ENCODE results near the gene PANK1. TPM values are rescaled to one million over a fixed set of nuclear protein-coding genes. Genes with fewer than 3 reads are reported as not detected.
A peak's percentile ranks its signal among the peaks of the same experiment; 100 is the strongest.
"Not testable (repeated sequence)": the region's sequence is repeated elsewhere in the genome, so short reads cannot be mapped to it uniquely, and the experiment has no call there.

Gene PANK1
- total RNA-seq, 1 donor from 2014 or later: 38.0 TPM

DNA sequence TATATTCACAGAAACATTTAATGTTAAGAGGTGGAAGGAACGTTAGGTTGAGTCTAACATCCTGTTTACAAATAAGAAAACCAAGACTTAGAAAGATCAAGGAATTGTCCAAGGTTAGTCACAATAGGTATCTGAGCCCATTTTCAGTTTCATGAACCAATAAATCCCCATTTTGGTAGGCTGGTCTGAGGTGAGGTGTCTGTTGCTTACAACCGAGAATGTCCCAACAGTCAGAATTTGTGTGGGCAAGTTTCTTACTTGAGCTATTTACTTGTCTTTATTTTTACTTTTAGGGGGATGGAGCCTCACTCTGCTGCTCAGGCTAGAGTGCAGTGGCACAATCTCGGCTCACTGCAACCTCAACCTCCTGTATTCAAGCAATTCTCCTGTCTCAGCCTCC is 23.6 kb downstream of the PANK1 start:
- peaks cover 7% of the 10 kb centered on the region for H3K4me1 Mint-ChIP-seq
- peaks cover 4% of the 10 kb centered on the region for H3K36me3 ChIP-seq
- peaks cover 14% of the 10 kb centered on the region for H3K4me1 ChIP-seq
- H2AFZ ChIP-seq (replicated peaks): no peak overlapping the region
- no peak for DNase-seq (ENCODE audit: low spot score)
- TF ChIP-seq, protein P1, sequence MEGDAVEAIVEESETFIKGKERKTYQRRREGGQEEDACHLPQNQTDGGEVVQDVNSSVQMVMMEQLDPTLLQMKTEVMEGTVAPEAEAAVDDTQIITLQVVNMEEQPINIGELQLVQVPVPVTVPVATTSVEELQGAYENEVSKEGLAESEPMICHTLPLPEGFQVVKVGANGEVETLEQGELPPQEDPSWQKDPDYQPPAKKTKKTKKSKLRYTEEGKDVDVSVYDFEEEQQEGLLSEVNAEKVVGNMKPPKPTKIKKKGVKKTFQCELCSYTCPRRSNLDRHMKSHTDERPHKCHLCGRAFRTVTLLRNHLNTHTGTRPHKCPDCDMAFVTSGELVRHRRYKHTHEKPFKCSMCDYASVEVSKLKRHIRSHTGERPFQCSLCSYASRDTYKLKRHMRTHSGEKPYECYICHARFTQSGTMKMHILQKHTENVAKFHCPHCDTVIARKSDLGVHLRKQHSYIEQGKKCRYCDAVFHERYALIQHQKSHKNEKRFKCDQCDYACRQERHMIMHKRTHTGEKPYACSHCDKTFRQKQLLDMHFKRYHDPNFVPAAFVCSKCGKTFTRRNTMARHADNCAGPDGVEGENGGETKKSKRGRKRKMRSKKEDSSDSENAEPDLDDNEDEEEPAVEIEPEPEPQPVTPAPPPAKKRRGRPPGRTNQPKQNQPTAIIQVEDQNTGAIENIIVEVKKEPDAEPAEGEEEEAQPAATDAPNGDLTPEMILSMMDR (IDR thresholded peaks at IDR 0.05): no peak
- TF ChIP-seq EZH2phosphoT487 (IDR thresholded peaks at IDR 0.05) (no peak), EZH2 (IDR thresholded peaks at IDR 0.05) (no peak)
- H3K27ac ChIP-seq: no peak overlapping the region
- H3K27ac Mint-ChIP-seq: no peak overlapping the region
- H3K27me3 Mint-ChIP-seq (ENCODE audit: insufficient read depth, low read depth): peaks cover 8% of the 10 kb centered on the region
- peaks cover 6% of the 10 kb centered on the region for H3K9me3 ChIP-seq (ENCODE audit: low read depth)
- H3K36me3 Mint-ChIP-seq: peaks cover 48% of the 10 kb centered on the region
- H3F3A ChIP-seq (ENCODE audit: low read depth): peaks cover 3% of the 10 kb centered on the region
- no peak overlapping the region for H3K4me2 ChIP-seq
- no peak overlapping the region for H3K9ac ChIP-seq
- H3K9me3 Mint-ChIP-seq: peaks cover 33% of the 10 kb centered on the region
- H3K4me3 ChIP-seq: no peak overlapping the region
- H3K4me3 Mint-ChIP-seq: no peak overlapping the region
- no peaks in the 10 kb centered on the region for H3K27me3 ChIP-seq
- peaks cover 14% of the 10 kb centered on the region for H4K20me1 ChIP-seq (ENCODE audit: low read depth)
- H3K79me2 ChIP-seq (ENCODE audit: low read depth): peaks cover 96% of the 10 kb centered on the region

DNA sequence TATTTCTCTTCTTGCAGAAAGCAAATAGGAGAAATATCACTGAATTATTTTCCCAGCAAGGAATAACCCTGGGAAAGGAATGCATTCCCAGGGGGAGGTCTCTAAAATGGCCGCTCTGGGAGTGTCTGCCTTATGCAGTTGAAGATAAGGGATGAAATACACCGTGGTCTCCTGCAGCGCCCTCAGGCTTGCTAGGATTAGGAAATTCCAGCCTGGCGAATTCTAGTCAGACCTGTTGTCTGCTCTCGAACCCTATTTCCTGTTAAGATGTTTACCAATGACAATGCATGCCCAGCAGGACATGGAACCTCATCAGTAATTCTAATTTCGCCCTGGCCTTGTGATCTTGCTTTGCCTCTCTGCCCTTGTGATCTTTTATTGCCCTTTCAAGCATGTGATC is 24.7 kb downstream of the PANK1 start:
- not testable (repeated sequence) for DNase-seq (ENCODE audit: low spot score)

DNA sequence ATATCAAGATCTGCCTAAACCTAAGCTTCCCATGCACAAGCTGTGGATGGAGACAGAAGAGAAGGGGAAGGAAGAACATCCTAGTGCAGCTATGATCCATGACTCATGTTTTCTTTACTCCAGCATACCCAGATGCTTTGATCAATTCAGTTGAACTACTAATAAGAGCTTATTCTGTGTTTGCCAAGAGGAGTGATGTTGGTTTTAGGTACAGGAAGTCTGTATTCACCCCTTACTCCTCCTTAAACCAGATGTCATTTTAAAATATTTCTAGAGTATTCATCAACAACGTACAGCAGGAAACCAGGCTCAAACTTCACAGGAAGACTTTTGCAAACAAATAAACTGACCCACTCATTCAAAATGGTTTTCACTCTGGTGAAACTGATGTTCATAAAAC is 29.2 kb downstream of the PANK1 start:
- TF ChIP-seq EZH2 (IDR thresholded peaks at IDR 0.05): no peak
- TF ChIP-seq, protein P1 (IDR thresholded peaks at IDR 0.05): no peak
- no peak for TF ChIP-seq EZH2phosphoT487 (IDR thresholded peaks at IDR 0.05)
- Mint-ChIP-seq H3K36me3 (peaks cover 42% of the 10 kb centered on the region), H3K4me1 (peaks cover 3% of the 10 kb centered on the region), H3K9me3 (peaks cover 19% of the 10 kb centered on the region), H3K27ac (no peak overlapping the region), H3K4me3 (no peak overlapping the region), H3K27me3 (ENCODE audit: insufficient read depth, low read depth) (no peaks in the 10 kb centered on the region)
- Histone ChIP-seq H4K20me1 (ENCODE audit: low read depth) (peaks cover 7% of the 10 kb centered on the region), H3F3A (ENCODE audit: low read depth) (peaks cover 3% of the 10 kb centered on the region), H2AFZ (replicated peaks) (no peak overlapping the region), H3K79me2 (ENCODE audit: low read depth) (peaks cover 83% of the 10 kb centered on the region), H3K36me3 (peaks cover 7% of the 10 kb centered on the region), H3K27ac (no peak overlapping the region), H3K9ac (no peak overlapping the region), H3K4me2 (no peak overlapping the region), H3K4me3 (no peak overlapping the region), H3K9me3 (ENCODE audit: low read depth) (peaks cover 6% of the 10 kb centered on the region), H3K4me1 (peaks cover 13% of the 10 kb centered on the region), H3K27me3 (no peaks in the 10 kb centered on the region)
- DNase-seq (ENCODE audit: low spot score): no peak

More for the DNA sequence above, 24.7 kb downstream of the PANK1 start:
- H3K9ac ChIP-seq; H4K20me1 ChIP-seq (ENCODE audit: low read depth); H3K4me2 ChIP-seq; H3K27me3 Mint-ChIP-seq (ENCODE audit: insufficient read depth, low read depth); H3K4me3 Mint-ChIP-seq; H3K36me3 ChIP-seq; H3K4me1 Mint-ChIP-seq; H3K9me3 ChIP-seq (ENCODE audit: low read depth); H3K27me3 ChIP-seq; H3K27ac ChIP-seq; H2AFZ ChIP-seq (replicated peaks); H3F3A ChIP-seq (ENCODE audit: low read depth); H3K4me3 ChIP-seq: not testable (repeated sequence)
- Histone ChIP-seq H3K4me1 (peaks cover 13% of the 10 kb centered on the region), H3K79me2 (ENCODE audit: low read depth) (peaks cover 96% of the 10 kb centered on the region)
- Mint-ChIP-seq H3K27ac (peak overlapping the region; percentile 69), H3K9me3 (peaks cover 33% of the 10 kb centered on the region), H3K36me3 (peaks cover 45% of the 10 kb centered on the region)

DNA sequence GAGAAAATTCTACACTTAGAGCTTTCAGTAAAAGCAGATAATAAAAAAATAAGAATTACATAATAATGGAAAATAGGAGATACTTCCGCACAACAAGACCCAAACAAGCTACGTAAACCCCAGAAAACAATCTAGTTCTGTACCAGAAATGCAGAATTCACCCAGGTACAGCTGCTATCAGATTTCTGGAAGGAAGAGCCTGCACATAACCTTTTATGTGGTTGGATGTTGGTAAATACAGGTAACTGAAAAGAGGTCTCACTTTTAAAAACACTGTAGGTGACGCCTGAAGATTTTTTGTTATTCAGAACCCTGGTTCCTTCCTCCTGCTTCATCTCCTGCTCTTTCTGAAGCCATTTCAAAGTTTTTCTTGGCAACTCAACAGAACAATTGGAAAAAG is 29.9 kb downstream of the PANK1 start:
- Histone ChIP-seq H3K79me2 (ENCODE audit: low read depth) (peaks cover 76% of the 10 kb centered on the region), H3K36me3 (peaks cover 13% of the 10 kb centered on the region), H3K9me3 (ENCODE audit: low read depth) (no peaks in the 10 kb centered on the region), H3K27ac (no peak overlapping the region), H3F3A (ENCODE audit: low read depth) (peaks cover 3% of the 10 kb centered on the region), H3K4me3 (no peak overlapping the region), H3K27me3 (no peaks in the 10 kb centered on the region), H3K9ac (no peak overlapping the region), H3K4me1 (peaks cover 13% of the 10 kb centered on the region), H2AFZ (replicated peaks) (no peak overlapping the region), H3K4me2 (no peak overlapping the region), H4K20me1 (ENCODE audit: low read depth) (peaks cover 7% of the 10 kb centered on the region)
- Mint-ChIP-seq H3K4me1 (peaks cover 3% of the 10 kb centered on the region), H3K27me3 (ENCODE audit: insufficient read depth, low read depth) (no peaks in the 10 kb centered on the region), H3K9me3 (peaks cover 13% of the 10 kb centered on the region), H3K36me3 (peaks cover 43% of the 10 kb centered on the region), H3K4me3 (no peak overlapping the region), H3K27ac (no peak overlapping the region)
- DNase-seq (ENCODE audit: low spot score): no peak
- TF ChIP-seq, protein P1 (IDR thresholded peaks at IDR 0.05): no peak
- TF ChIP-seq EZH2 (IDR thresholded peaks at IDR 0.05) (no peak), EZH2phosphoT487 (IDR thresholded peaks at IDR 0.05) (no peak)
